Measurements from ENCODE around the gene SHC3.

DNA sequence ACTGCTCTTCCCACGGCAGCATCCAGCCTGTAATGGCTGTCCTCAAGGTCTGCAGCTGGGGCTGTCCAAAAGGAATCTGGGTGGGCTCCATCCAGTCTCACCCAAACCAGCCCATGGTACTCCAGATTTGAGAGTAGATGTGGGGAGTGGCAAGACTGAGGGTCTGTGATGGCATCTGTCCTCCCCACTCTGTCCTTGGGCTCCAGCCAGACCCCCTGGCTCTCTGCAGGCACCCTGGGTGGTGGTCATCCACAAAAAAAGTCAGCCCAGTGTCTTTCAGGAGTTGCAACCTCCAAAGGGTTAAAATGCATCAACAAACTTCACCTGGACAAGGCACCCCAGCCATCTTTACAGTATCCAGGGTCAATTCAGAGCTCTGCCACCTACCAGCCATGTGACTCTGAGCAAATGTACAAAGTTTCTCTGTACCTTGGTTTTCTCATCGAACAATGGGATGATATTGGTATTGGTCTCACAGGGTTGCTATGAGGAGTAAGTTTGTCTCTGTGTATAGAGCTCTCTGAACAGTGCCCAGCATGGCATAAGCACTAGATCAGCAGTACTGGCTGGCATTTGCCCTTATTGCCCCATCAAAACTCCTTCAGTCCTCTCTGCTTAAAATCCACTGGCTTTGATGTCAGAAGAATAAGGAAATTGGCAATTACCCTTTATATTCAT lies 194.6 kb downstream of the SHC3 start:
- TF ChIP-seq GATA2 (IDR thresholded peaks at IDR 0.05; ENCODE audit: low read depth, low read length) (no peak), GATA3 (IDR thresholded peaks at IDR 0.05; ENCODE audit: low read depth, low read length) (no peak)
